Keratinocyte (primary cell): ENCODE data around the gene RNF151. TPM values are rescaled to one million over a fixed set of nuclear protein-coding genes. Genes with fewer than 3 reads are reported as not detected.

Source experiments
- DNase-seq: peaks from one replicate; pipeline ENCODE4 v3.0.0-alpha.2; 2011; ENCODE audit warnings: low read depth, missing footprints, low spot score
- FAIRE-seq: peaks from 2 replicates; lab custom pipeline; 2011; peaks lifted over from hg19 to GRCh38; lab: Jason Lieb, UNC
- H2AFZ ChIP-seq: 2 replicates; pipeline ENCODE4 v1.6.0; 2012; ENCODE audit warnings: low read length, control low read depth, inconsistent platforms; ENCODE audit not compliant: control insufficient read depth
- H3K27ac ChIP-seq: 2 replicates; pipeline ENCODE4 v1.5.1; 2011; ENCODE audit warnings: low read length; ENCODE audit not compliant: control insufficient read depth, insufficient read depth
- H3K27me3 ChIP-seq: 3 replicates; pipeline ENCODE4 v1.6.0; 2011; ENCODE audit warnings: low read length; ENCODE audit not compliant: control insufficient read depth, insufficient read depth; ENCODE audit errors: extremely low read depth
- H3K36me3 ChIP-seq, 2 experiments: 2 replicates in 1 of 2; 3 replicates in 1 of 2; pipeline ENCODE4 v1.5.1; 2011; ENCODE audit warnings: low read length in 2 of 2, mild to moderate bottlenecking in 1 of 2; ENCODE audit not compliant: control insufficient read depth in 2 of 2, insufficient read depth in 2 of 2; ENCODE audit errors: extremely low read depth in 1 of 2
- H3K4me1 ChIP-seq: 3 replicates; pipeline ENCODE4 v1.5.1; 2011; ENCODE audit warnings: low read length; ENCODE audit not compliant: control insufficient read depth, insufficient read depth; ENCODE audit errors: extremely low read depth
- H3K4me2 ChIP-seq: 3 replicates; pipeline ENCODE4 v1.6.0; 2011; ENCODE audit warnings: low read depth, low read length; ENCODE audit not compliant: control insufficient read depth, insufficient read depth; ENCODE audit errors: extremely low read depth
- H3K4me3 ChIP-seq, 3 experiments: fragments of 200-600 bp in 1 of 3; sonication (generic) in 1 of 3; 2 replicates in 2 of 3; 3 replicates in 1 of 3; pipeline ENCODE4 v1.5.1; 2011 to 2016; ENCODE audit warnings: low read length in 3 of 3, mild to moderate bottlenecking in 3 of 3, control low read depth in 2 of 3, inconsistent platforms in 1 of 3, low read depth in 1 of 3, mixed read lengths in 1 of 3, mixed run types in 1 of 3, moderate library complexity in 1 of 3; ENCODE audit not compliant: control insufficient read depth in 2 of 3, insufficient read depth in 2 of 3; ENCODE audit errors: extremely low read depth in 1 of 3
- H3K79me2 ChIP-seq: 2 replicates; pipeline ENCODE4 v1.6.0; 2012; ENCODE audit warnings: low read length; ENCODE audit not compliant: control insufficient read depth, insufficient read depth
- H3K9ac ChIP-seq: 3 replicates; pipeline ENCODE4 v1.6.0; 2011; ENCODE audit warnings: low read length; ENCODE audit not compliant: control insufficient read depth, insufficient read depth; ENCODE audit errors: extremely low read depth
- H3K9me1 ChIP-seq: 3 replicates; pipeline ENCODE4 v1.6.0; 2011; ENCODE audit warnings: low read length; ENCODE audit not compliant: control insufficient read depth, insufficient read depth; ENCODE audit errors: extremely low read depth
- H3K9me3 ChIP-seq: 2 replicates; pipeline ENCODE4 v1.5.1; 2012; ENCODE audit warnings: low read depth, low read length; ENCODE audit not compliant: control insufficient read depth
- H4K20me1 ChIP-seq: 3 replicates; pipeline ENCODE4 v1.6.0; 2011; ENCODE audit warnings: low read length; ENCODE audit not compliant: control insufficient read depth, insufficient read depth; ENCODE audit errors: extremely low read depth
- CTCF ChIP-seq, 3 experiments: IDR thresholded peaks in 1 of 3; conservative IDR thresholded peaks in 1 of 3; optimal IDR thresholded peaks in 1 of 3; 2 replicates in 2 of 3; 3 replicates in 1 of 3; pipeline versions ENCODE3 to v1.5.1; 2011; ENCODE audit warnings: low read length in 3 of 3, mild to moderate bottlenecking in 3 of 3, moderate library complexity in 2 of 3, control low read depth in 1 of 3, inconsistent platforms in 1 of 3; ENCODE audit not compliant: insufficient read depth in 2 of 3; ENCODE audit errors: extremely low read depth in 1 of 3
- EZH2 ChIP-seq: IDR thresholded peaks from one replicate; pipeline ENCODE4 v1.6.1; 2012; ENCODE audit warnings: inconsistent platforms, mild to moderate bottlenecking, low read length, moderate library complexity
- dilution Hi-C: fragments of 300-500 bp; cut with MboI; formaldehyde crosslinking; loops from one replicate; pipeline ENCODE4 v1.7.0; 2020; ENCODE audit warnings: low sequenced_read_pairs; ENCODE audit not compliant: extremely low pct_ligation_motif_present
- polyA plus RNA-seq, 5 experiments: library from polyadenylated mRNA; depleted of rRNA in 3 of 5; stranded (reverse) in 3 of 5; stranded (forward) in 1 of 5; unstranded in 1 of 5; fragments of >200 nt; gene quantifications; 1 replicate in 1 of 5; 2 replicates in 3 of 5; 3 replicates in 1 of 5; pipeline versions ENCODE4 v1.2.1 to v1.2.3, GENCODE V29; 2011 to 2012; ENCODE audit warnings: missing spikeins in 2 of 5, low read depth in 1 of 5, low replicate concordance in 1 of 5

The RNF151 gene
- polyA plus RNA-seq, 1 donor (not counting 4 experiments of a cell fraction or from before 2014, with no cell fraction given): not detected

DNA sequence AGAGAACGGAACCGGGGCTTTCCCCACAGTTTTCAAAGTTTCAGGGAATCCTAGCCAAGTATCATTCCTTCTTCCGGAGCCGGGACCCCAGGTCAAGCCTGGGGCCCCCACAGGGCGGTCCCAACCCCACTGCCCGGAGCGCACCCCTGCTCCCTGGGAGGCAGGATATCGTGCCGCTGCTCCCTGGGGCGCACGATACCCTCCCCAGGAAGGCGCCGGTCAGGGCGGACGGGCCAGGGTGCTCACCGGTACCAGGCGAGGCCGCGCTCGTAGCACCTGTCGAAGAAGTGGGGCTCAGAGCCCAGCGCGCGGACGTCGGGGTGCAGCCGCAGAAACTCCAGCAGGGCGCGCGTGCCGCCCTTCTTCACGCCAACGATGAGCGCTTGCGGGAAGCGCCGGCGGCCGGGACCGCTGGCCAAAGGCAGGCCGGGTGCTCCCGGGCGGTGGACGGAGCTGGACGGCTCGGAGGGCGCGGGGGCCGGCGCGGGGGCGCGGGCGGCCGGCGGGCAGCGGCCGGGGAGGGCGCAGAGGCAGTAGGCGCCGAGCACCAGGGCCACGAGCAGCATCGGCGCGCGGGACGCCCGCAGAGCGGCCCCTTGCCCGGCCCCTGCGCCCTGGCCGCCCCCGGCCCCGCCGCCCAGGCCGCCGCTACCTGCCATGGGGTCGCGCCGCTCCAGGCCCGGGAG lies 48.8 kb upstream of the RNF151 start:
- Histone ChIP-seq H3K9me1 (no peaks in the 10 kb centered on the region), H3K79me2 (no peaks in the 10 kb centered on the region), H3K9ac (no peak overlapping the region), H3K9me3 (no peaks in the 10 kb centered on the region), H2AFZ (no peak overlapping the region), H4K20me1 (no peaks in the 10 kb centered on the region), H3K27me3 (peaks cover 72% of the 10 kb centered on the region), H3K4me3 (no peak overlapping the region), H3K27ac (no peak overlapping the region), H3K36me3 (no peaks in the 10 kb centered on the region), H3K4me1 (peaks cover 10% of the 10 kb centered on the region), H3K4me2 (no peak overlapping the region)
- no peak for TF ChIP-seq CTCF (optimal IDR thresholded peaks at IDR 0.05 in 1 of 3, IDR thresholded peaks at IDR 0.05 in 1 of 3, conservative IDR thresholded peaks at IDR 0.05 in 1 of 3; ENCODE audit: extremely low read depth in 1 of 3, insufficient read depth in 2 of 3, low read length in 3 of 3)
- peak; percentile 94 for TF ChIP-seq EZH2
- FAIRE-seq (no peak), DNase-seq (no peak)
- dilution Hi-C loops: no loop called here

DNA sequence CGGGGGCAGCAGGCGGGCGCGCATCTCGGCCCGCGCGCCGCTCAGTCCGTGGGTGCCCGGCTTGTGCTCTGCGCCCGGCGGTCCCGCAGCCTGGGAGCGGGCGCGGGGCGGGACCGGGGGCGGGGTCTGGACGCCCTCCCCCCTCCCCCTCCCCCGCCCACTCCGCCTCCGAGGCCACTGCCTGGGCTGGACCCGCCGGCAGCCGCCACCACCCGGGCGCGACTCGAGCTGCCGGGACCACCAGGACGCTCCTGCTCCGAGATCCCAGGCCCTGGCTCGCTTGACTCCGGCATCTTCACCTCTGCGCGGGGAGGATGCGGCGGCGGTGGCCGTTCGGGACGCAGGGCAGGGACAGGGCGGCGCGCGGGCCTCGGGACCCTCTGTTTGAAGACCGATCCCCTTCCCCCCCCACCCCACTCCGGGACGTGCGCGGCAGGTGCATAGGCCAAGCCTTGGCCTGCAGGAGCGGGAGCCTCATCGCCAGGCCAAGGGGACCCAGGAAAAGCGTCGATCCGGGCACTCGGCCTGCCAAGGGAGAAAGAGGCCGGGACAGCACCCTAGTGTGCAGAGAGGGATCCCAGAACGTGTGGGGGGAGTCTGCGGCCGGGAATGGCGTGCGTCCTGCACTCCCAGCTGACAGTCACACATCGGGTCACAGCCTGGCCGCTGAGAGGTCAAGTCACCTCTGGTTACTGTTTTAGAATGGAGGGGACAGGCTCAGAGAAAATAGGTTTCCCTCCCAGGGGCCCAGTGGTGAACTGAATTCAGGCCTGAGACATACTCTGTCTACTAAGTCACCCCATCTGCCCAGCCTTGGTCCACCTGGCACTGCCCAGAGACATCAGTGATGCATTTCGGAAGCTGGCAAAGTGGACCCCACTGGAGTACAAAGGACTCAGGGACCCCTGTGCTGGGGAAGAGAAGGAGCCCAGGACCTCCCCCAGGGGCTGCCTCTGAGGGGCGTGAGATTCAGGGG lies 48.0 kb upstream of the RNF151 start, which contains the start of gene HS3ST6:
Gene HS3ST6, minus strand, starts transcription at position 65 of the 976 bp plus-strand sequence. CDS start 92 bp downstream, outside the sequence.
- Histone ChIP-seq H3K9me1 (no peaks in the 10 kb centered on the region), H3K27me3 (peaks cover 80% of the 10 kb centered on the region), H3K9ac (no peak within 1 kb of the TSS), H3K9me3 (no peaks in the 10 kb centered on the region), H4K20me1 (no peaks in the 10 kb centered on the region), H3K27ac (no peak within 1 kb of the TSS), H3K4me1 (peaks cover 3% of the 10 kb centered on the region), H3K79me2 (no peaks in the 10 kb centered on the region), H3K36me3 (no peaks in the 10 kb centered on the region), H3K4me2 (no peak within 1 kb of the TSS), H2AFZ (no peak within 1 kb of the TSS), H3K4me3 (no peak within 1 kb of the TSS)
- TF ChIP-seq CTCF (optimal IDR thresholded peaks at IDR 0.05 in 1 of 3, IDR thresholded peaks at IDR 0.05 in 1 of 3, conservative IDR thresholded peaks at IDR 0.05 in 1 of 3; ENCODE audit: extremely low read depth in 1 of 3, insufficient read depth in 2 of 3, low read length in 3 of 3) (no peak), EZH2 (peak; percentile 85)
- DNase-seq (no peak), FAIRE-seq (no peak)
- dilution Hi-C loops: no loop called here
